IPS DF 6.9 (cell line): ENCODE data around the gene SLC4A11.

ENCODE experiments used
- DNase-seq: peaks from one replicate; pipeline ENCODE4 v3.0.0-alpha.2; 2013; ENCODE audit warnings: low read depth, low spot score
- H3K27ac ChIP-seq: one replicate; pipeline ENCODE4 v1.5.1; 2013; ENCODE audit warnings: low read length, control low read depth
- H3K27me3 ChIP-seq: 2 replicates; pipeline ENCODE4 v1.6.1; 2013; ENCODE audit warnings: mild to moderate bottlenecking, low read length; ENCODE audit not compliant: control insufficient read depth, insufficient read depth
- H3K36me3 ChIP-seq: 2 replicates; pipeline ENCODE4 v1.6.1; 2013; ENCODE audit warnings: low read length; ENCODE audit not compliant: control insufficient read depth, insufficient read depth
- H3K4me1 ChIP-seq: 2 replicates; pipeline ENCODE4 v1.6.1; 2013; ENCODE audit warnings: low read length; ENCODE audit not compliant: control insufficient read depth, insufficient read depth
- H3K4me3 ChIP-seq: 2 replicates; pipeline ENCODE4 v1.5.1; 2013; ENCODE audit warnings: mild to moderate bottlenecking, low read length
- H3K9me3 ChIP-seq: 2 replicates; pipeline ENCODE4 v1.6.1; 2013; ENCODE audit warnings: low read length, inconsistent platforms; ENCODE audit not compliant: control insufficient read depth, insufficient read depth
- WGBS: extraction: QIAGEN DNeasy Blood & Tissue Kit; methylation state at CpG from one replicate; pipeline ENCODE4 v1.1.7; 2013; ENCODE audit warnings: mixed read lengths, missing lambda C conversion rate; ENCODE audit not compliant: insufficient read length, insufficient coverage; 5-methylcytosine and 5-hydroxymethylcytosine counted together

SLC4A11 gene

GRCh38 chr20:3239026-3239866, at the start of gene SLC4A11:
SLC4A11 (minus strand) TSS chr20:3239190; CDS start chr20:3239137, 53 bp downstream.
- H3K4me1 ChIP-seq = no peaks in the 10 kb centered on the region; the same call in 1 of the 2 replicates
- no CpG with 5 or more reads among the region's 107 CpGs for WGBS
- peak within 1 kb of the TSS; percentile 84 for H3K4me3 ChIP-seq
- H3K27me3 ChIP-seq = peaks cover 16% of the 10 kb centered on the region
- H3K27ac ChIP-seq = no peak within 1 kb of the TSS
- H3K9me3 ChIP-seq = no peaks in the 10 kb centered on the region
- no peaks in the 10 kb centered on the region for H3K36me3 ChIP-seq
- DNase-seq = peak; percentile 71

- no peaks in the 10 kb centered on the region for H3K9me3 ChIP-seq
- H3K4me1 ChIP-seq = peaks cover 3% of the 10 kb centered on the region; the same call in 1 of the 2 replicates
- DNase-seq = no peak
- no CpG with 5 or more reads among the region's 7 CpGs for WGBS
- H3K36me3 ChIP-seq = peaks cover 3% of the 10 kb centered on the region; the same call in 1 of the 2 replicates
- H3K4me3 ChIP-seq = no peak overlapping the region
- H3K27me3 ChIP-seq = no peaks in the 10 kb centered on the region
- no peak overlapping the region for H3K27ac ChIP-seq
Measured at GRCh38 chr20:3283222-3283820, 44.3 kb upstream of the SLC4A11 start.

- Histone ChIP-seq H3K4me3 (no peak overlapping the region), H3K27me3 (no peaks in the 10 kb centered on the region), H3K27ac (no peak overlapping the region), H3K9me3 (no peaks in the 10 kb centered on the region), H3K4me1 (peaks cover 3% of the 10 kb centered on the region; the same call in 1 of the 2 replicates), H3K36me3 (peaks cover 3% of the 10 kb centered on the region; the same call in 1 of the 2 replicates)
- no CpG with 5 or more reads among the region's 6 CpGs for WGBS
- no peak for DNase-seq
Measured at GRCh38 chr20:3282271-3283221, 43.6 kb upstream of the SLC4A11 start.

- no peak for DNase-seq
Measured at GRCh38 chr20:3281437-3281836, 42.4 kb upstream of the SLC4A11 start.

GRCh38 chr20:3279761-3280160, 40.8 kb upstream of the SLC4A11 start:
- Histone ChIP-seq H3K27me3 (no peaks in the 10 kb centered on the region), H3K9me3 (no peaks in the 10 kb centered on the region), H3K36me3 (peaks cover 3% of the 10 kb centered on the region; the same call in 1 of the 2 replicates), H3K4me1 (peaks cover 3% of the 10 kb centered on the region; the same call in 1 of the 2 replicates), H3K4me3 (no peak overlapping the region), H3K27ac (no peak overlapping the region)
- no peak for DNase-seq
- no CpG with 5 or more reads among the region's 1 CpG for WGBS

More at GRCh38 chr20:3281437-3281836, 42.4 kb upstream of the SLC4A11 start:
- H3K27ac ChIP-seq = no peak overlapping the region
- no peak overlapping the region for H3K4me3 ChIP-seq
- peaks cover 3% of the 10 kb centered on the region; the same call in 1 of the 2 replicates for H3K36me3 ChIP-seq
- peaks cover 3% of the 10 kb centered on the region; the same call in 1 of the 2 replicates for H3K4me1 ChIP-seq
- H3K27me3 ChIP-seq = no peaks in the 10 kb centered on the region
- H3K9me3 ChIP-seq = no peaks in the 10 kb centered on the region

GRCh38 chr20:3277686-3278465, 38.9 kb upstream of the SLC4A11 start:
- H3K36me3 ChIP-seq = peaks cover 3% of the 10 kb centered on the region; the same call in 1 of the 2 replicates
- H3K4me3 ChIP-seq = no peak overlapping the region
- no peaks in the 10 kb centered on the region for H3K27me3 ChIP-seq
- WGBS = no CpG with 5 or more reads among the region's 7 CpGs
- no peak for DNase-seq
- H3K9me3 ChIP-seq = no peaks in the 10 kb centered on the region
- peaks cover 3% of the 10 kb centered on the region; the same call in 1 of the 2 replicates for H3K4me1 ChIP-seq
- H3K27ac ChIP-seq = no peak overlapping the region

- Histone ChIP-seq H3K4me3 (no peak overlapping the region), H3K27me3 (no peaks in the 10 kb centered on the region)
- no peak for DNase-seq
Measured at GRCh38 chr20:3276680-3277015, 37.7 kb upstream of the SLC4A11 start.

GRCh38 chr20:3275966-3276679, 37.1 kb upstream of the SLC4A11 start:
- no peaks in the 10 kb centered on the region for H3K36me3 ChIP-seq
- no CpG with 5 or more reads among the region's 2 CpGs for WGBS

More at GRCh38 chr20:3276680-3277015, 37.7 kb upstream of the SLC4A11 start:
- WGBS = no CpG with 5 or more reads among the region's 1 CpG
- peaks cover 3% of the 10 kb centered on the region; the same call in 1 of the 2 replicates for H3K36me3 ChIP-seq
- no peak overlapping the region for H3K27ac ChIP-seq
- no peaks in the 10 kb centered on the region for H3K4me1 ChIP-seq
- no peaks in the 10 kb centered on the region for H3K9me3 ChIP-seq

More at GRCh38 chr20:3275966-3276679, 37.1 kb upstream of the SLC4A11 start:
- H3K9me3 ChIP-seq = no peaks in the 10 kb centered on the region
- H3K27ac ChIP-seq = no peak overlapping the region
- DNase-seq = no peak
- no peaks in the 10 kb centered on the region for H3K27me3 ChIP-seq
- no peak overlapping the region for H3K4me3 ChIP-seq
- no peaks in the 10 kb centered on the region for H3K4me1 ChIP-seq
